SHP77 treated with DMSO at 0.1 percent for 48 hours (cell line): ENCODE measurements around the gene UQCC2.

ENCODE experiments used
- DNase-seq: peaks from one replicate; lab custom pipeline; 2025; lab: John Stamatoyannopoulos, UW

Gene UQCC2

DNA sequence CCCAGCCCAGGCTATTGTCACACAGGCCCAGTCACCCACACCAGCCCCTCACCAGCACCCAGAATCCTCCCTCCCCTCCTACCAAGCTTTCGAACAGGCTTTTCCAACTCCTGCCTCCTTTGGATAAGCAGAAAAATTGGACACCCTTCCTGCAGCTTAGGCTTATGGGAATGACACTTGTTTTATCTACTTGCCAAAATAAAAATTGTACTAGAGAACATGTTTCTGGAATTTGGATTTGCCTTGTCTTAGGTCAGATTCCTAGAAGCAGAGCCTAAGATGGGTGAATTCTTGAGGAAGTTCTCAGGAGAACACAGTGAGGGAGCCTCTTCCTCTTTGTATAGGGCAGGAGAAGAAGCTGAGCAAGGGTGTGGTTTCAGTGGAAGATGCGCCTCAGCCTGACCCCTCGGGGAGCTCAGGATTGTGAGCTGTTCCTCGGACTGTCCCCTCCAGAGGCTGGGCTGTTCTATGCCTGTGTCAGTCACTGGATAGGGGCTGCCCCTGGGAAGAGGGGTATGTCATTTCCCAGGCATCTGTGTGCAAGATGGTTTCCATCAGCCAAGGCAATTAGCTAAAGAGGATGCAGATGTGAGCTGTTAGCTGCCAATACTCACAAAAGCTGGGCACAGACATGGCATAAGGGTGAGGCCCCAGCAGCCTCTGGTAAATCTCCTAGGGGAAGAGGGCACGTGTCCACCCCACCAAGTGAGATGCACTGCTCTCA, 56.5 kb downstream of the UQCC2 start:
- no peak for DNase-seq

DNA sequence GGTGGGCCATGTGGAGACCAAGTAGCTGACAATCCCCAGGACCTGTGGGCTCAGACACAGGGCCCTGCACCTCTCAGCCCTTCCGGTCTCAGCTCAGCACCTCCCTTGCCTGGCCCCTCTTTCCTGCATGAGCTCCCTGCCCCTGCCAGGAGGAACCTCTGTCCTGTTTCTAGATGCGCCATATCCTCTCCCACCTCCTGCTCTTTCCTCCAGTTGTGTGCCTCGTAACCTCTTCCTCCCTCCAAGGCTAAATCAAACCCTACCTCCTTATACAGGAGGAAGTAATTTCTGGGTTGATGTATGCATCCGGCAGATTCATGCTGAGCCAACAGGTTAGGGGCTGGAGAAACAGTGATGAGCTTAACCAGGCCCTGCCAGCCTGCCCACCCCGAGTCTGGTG, 59.5 kb downstream of the UQCC2 start:
- no peak for DNase-seq

DNA sequence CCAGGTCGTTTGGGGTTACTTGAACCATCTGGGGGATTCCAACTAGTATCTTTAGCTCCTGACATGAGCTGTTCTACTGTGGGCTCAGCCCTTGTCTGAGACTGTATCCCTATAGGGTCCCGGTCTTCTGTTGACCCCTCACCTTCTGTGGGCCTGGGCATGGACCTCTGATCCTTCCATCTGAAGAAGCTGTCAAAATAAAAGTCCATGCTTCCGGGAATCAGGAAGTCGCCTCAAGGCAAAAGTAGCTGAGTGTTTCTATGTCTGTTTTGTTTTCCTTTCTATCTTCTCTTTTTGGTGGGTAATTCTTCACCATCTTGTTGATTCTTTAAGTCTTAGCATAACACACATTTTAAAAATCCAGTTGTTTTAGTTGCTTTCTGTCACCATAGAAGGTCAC, 60.1 kb downstream of the UQCC2 start:
- no peak for DNase-seq
